HG03060 (cell line): Measurements from ENCODE around the gene FUCA1.
"Not testable (repeated sequence)": the region's sequence is repeated elsewhere in the genome, so short reads cannot be mapped to it uniquely, and the experiment has no call there.

Experiments used
- ATAC-seq: cut with Tn5 transposase; IDR thresholded peaks from one replicate; pipeline ENCODE4 v1.9.1; 2021; ENCODE audit warnings: low read depth, moderate number of reproducible peaks; ENCODE audit not compliant: unreplicated experiment

FUCA1 gene

DNA sequence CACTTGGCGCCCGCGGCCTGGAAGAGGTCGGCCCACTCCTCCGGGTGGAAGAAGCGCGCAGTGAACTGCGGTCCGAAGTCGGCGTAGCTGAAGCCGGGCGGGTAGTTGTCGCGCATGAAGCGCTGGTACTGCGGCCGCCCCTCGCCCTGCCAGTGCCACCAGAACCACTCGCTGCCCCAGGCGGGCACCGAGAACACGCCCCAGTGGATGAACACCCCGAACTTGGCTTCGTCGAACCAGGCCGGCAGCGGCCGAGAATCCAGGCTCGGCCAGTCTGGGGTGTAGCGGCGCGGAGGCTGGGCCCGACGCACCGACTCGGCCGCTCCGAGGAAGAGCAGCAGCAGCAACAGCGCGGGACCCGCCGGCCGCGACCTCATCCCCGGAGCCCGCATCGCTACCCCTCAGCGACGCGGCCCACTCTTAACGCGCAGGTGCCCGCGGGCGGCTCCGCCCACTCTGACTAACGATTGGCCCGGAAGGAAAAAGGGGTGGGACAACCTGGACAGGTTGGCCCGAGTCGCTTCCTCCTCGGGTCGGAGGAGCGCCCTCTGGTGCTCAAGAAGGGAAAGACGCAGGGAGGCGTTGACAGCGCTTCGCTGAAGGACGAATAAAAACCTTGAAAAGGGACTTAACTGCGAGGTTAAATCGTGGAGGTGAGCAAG lies at the start of gene FUCA1:
Gene FUCA1 (minus strand): TSS at position 396 of the 662 bp plus-strand sequence. CDS start 4 bp downstream, at position 392.
- ATAC-seq = peak; percentile 72

DNA sequence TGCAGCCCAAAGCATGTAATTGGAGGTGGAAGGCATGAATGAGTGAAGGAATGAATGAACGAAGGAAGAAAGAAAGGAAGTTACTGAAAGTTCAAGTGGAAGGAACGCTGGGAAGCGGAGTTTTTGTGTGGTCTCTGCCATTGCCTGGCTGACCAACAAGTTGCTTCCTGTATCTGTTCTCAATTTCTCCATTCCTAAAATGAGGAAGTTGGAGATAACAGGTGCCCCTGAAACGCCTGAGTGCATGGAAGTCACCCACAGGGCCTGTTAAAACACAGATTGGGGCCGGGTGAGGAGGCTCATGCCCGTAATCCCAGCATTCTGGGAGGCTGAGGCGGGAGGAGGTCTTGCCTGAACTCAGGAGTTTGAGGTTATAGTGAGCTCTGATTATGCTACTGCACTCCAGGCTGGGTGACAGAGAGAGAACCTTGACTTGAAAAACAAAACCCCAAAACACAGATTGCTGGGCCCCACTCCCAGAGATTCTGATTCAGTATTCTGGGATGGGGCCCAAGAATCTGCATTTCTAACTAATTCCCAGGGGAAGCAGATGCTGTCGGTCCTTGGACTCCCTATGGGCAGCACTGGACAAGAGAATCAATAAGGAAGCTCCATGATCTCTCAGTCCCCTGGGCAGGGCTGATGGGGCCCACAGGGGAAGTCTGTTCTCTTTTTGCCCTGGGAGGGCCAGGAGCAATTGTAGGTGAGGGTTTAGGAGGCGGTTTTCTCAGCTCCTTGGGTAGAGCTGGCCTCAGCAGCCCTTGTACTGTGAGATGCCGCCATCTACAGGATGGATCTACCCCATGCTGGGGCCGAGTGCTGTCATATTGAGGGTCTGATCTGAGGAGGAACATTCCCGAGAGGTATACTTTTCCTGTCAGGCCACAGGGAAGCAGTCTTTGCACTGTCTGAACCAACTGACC lies 48.4 kb upstream of the FUCA1 start:
- no peak for ATAC-seq

GRCh38 chr1:23915466-23915865 lies 47.4 kb upstream of the FUCA1 start:
- ATAC-seq = no peak

DNA sequence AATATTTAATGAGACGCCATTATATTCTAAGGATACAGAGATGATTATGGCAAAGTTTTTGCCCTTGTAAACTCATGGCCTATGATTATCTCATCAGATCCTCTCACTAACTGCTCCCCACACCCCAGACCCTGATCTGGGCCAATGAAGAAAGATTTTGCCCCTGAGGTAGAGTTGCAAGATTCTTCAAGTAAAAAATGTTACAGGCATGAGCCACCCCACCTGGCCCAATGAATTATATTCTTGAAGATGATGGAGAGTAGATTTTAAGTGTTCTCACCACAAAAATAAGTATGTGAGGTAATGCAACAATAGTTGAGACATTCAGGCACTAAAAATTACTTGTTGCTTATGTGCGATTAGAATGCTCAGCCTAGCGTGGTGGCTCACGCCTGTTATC lies 46.8 kb upstream of the FUCA1 start:
- no peak for ATAC-seq

- no peak for ATAC-seq
Measured at GRCh38 chr1:23913212-23913880, 45.3 kb upstream of the FUCA1 start, which contains the start of gene CNR2. CNR2 (minus strand) TSS chr1:23913362; CDS start chr1:23875617, 37,745 bp downstream.

DNA sequence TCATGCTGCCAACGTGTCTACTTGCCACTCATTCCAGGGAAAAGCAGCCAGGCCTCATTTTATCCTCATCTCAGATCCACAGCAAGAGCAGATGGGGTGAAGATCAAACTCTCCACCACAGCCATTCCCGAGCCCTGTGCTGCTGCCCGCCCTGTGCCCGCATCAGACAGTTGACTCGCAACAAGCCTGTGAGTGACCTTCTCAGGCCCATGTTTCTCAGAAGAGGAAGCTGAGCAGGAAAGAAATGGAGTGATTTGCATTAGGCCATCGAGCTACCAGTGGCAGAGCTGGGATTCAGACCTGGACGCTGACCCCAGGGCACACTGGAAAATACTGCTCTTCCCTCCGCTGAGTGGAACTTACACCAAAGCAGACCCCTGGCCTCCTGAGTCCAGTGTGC lies 43.8 kb upstream of the FUCA1 start:
- no peak for ATAC-seq

DNA sequence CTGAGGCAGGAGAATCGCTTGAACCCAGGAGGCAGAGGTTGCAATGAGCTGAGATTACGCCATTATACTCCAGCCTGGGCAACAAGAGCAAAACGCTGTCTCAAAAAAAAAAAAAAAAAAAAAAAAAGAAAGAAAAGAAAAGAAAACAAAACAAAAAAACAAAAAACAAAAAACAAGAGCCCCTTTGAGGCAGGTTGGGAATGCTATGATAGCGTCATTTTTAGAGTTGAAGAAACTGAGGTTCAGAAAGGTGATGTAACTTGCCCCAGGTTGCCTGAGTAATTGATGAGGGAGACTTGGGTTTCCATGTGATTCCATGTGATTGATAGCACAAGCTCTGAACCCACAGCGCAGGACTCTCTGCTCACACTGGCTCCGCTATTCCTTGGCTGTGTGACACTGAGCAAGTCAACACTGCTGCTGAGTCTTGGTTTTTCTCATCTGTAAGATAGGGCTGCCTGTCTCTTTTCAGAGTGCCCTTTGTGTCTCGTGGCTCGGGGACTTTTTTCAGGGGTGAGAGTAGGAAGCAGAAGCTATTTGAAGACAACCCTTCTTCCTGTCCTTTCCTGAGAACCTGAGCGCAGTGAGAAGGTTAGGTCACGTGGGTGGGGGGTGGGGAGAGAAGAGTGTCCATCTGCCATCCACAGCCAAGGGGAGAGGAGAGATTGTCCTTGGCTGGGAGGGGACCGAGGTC lies 42.6 kb upstream of the FUCA1 start:
- no peak for ATAC-seq

DNA sequence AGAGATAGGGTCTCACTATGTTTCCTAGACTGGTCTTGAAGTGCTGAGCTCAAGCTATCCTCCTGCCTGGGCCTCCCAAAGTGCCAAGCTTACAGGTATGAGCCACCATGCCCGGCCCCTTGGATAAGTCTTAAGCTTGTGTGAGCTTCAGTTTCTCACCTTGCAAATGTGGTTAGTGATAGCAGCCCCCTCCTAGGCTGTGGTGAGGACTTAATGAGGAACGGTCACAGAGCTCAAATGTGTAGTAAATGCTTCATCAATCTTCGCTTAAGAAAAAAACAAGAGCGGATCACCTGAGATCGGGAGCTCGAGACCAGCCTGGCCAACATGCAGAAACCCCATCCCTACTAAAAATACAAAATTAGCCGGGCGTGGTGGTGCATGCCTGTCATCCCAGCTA lies 42.1 kb upstream of the FUCA1 start:
- ATAC-seq = no peak

- ATAC-seq = no peak
Measured at GRCh38 chr1:23909412-23909811, 41.3 kb upstream of the FUCA1 start.

- no peak for ATAC-seq
Measured at GRCh38 chr1:23908453-23909341, 40.6 kb upstream of the FUCA1 start.

DNA sequence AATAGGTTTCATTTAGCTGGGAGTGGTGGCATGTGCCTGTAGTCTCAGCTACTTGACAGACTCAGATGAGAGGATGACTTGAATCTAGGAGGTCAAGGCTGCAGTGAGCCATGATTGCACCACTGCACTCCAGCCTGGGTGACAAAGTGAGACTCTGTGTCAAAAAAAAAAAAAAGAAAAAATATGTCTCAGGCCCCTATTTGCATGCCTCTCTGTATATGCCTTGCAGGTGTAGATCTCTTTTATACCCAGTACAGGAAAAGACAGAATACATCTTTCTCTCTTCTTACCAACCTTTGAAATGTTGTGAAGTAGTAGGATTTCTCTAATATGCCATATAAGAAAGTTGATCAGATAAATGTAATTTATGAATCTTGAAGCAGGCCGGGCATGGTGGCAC lies 38.6 kb upstream of the FUCA1 start:
- no peak for ATAC-seq

DNA sequence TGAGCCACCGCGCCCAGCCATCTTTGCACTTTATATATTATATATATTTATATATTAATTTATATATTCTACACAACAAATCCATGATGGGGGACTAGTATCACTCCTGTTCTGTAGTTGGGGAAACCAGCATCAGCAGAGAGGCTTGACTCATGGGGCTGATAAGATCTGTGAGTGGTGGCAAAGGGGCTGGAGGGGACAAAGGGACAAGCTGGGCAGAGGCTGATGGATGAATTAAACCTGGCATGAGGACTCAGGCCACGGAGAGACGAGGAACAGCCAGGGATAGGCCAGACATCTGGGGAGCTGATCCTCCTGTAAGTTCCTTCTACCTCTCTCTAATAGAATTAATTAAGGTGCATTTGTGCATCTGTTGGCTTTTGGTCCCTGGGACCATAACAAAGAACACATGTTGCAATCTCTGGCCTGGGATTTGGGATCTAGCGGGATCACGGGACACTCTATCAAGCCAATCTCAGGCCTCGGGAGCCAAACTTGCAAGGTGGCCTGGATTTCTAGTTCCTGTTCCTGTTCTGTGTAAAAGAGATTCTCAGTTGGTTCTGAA lies 37.5 kb upstream of the FUCA1 start:
- ATAC-seq = no peak

GRCh38 chr1:23904748-23905357 lies 36.8 kb upstream of the FUCA1 start:
- ATAC-seq = no peak

DNA sequence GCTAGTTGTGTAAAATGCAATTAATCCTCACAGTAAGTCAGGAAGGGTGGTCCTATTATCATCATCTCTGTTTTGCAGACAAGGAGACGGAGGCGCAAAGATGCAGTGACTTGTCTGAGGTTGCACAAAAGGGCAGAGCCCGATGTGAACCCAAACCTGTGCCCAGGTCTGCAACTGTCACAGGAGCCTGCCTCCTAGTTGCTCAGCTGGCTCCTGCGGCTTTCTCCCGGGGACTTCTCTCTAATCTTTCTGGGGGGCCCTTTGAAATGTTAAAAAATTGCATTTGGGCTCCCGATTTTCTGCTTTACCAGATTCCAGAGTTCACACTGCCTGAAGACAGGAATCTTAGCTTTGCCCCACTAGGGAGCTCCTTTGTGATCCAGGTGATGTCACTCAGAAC lies 35.7 kb upstream of the FUCA1 start:
- no peak for ATAC-seq

GRCh38 chr1:23902321-23903278 lies 34.5 kb upstream of the FUCA1 start:
- ATAC-seq = no peak

DNA sequence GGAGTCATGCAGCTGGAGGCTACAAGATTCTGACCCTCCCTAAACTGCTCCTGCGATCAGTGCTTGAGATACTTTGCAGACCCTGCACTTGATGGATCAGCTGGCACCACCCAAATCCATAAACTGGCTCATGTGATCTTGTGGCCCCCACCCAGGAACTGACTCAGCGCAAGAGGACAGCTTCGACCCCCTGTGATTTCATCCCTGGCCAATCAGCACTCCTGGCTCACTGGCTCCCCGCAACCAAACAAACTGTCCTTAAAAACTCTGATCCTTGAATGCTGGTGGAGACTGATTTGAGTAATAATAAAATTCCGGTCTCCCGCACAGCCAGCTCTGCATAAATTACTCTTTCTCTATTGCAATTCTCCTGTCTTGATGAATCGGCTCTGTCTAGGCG lies 31.9 kb upstream of the FUCA1 start:
- not testable (repeated sequence) for ATAC-seq

- no peak for ATAC-seq
Measured at GRCh38 chr1:23899070-23899469, 31.0 kb upstream of the FUCA1 start.

DNA sequence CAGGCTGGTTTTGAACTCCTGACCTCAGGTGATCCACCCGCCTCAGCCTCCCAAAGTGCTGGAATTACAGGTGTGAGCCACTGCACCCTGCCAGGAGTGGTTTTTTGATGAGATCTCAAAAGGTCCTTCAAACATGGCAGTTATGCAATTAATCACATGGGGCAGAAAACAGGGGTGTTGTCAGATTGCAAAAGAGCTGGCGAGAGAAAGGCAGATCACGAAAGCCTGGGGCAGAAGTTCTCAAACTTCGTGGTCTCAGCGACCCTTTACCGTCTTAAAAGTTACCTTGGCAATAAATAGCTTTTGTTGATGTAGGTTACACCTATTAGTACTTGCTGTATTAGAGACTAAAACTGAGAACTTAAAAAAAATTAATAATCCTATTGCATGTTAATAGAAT lies 29.0 kb upstream of the FUCA1 start:
- ATAC-seq = no peak
